AG09319 (cell line): ENCODE results near the gene ADAMTS4.
"Not testable (repeated sequence)": the region's sequence is repeated elsewhere in the genome, so short reads cannot be mapped to it uniquely, and the experiment has no call there.

Experiments
- DNase-seq: peaks from one replicate; pipeline ENCODE4 v3.0.0-alpha.2; 2010; ENCODE audit warnings: low read depth; ENCODE audit errors: extremely low read depth
- TF ChIP-seq, protein P1 (sequence below): IDR thresholded peaks from 2 replicates; pipeline ENCODE4 v1.5.1; 2011; ENCODE audit warnings: low read depth, mild to moderate bottlenecking, inconsistent platforms, low read length, moderate library complexity

ADAMTS4 gene

DNA sequence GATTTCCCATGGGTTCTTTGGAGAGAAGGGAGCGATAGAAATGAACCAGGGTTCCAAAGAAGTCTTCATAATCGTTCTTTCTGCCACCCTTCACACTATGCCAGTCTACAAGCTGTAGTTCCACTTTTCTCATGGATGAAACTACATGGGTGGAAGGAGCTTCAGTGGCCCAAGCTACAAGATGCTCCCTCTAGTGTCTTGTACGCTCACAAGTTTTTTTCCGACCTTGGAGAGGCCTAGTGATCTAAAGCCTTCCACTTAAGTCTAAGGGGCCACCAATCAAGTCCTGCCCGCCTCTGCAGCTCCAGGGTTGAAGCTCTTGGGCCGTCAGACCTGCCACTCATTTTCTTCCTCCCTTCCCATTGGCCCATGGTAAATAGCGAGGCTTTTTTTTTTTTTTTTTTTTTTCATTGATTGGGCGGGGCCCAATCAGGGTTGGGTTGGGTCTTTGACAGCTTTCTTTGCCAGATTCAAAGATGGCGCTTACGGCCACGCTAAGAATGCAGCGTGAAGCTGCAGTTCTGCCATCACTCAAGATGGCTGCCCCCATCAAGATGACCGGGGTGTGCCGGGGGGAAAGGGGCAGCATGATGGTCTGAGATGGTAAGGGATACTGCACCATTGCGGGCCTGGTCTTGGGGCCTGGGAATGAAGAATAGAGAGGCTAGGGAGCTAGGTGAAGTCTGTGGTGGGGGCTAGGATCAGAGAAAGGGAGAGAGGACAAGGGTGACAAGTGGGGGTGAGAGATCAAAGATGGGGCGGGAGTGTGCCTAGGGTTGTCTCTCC lies 26.9 kb upstream of the ADAMTS4 start, which contains the start of gene TOMM40L:
Gene TOMM40L, plus strand, starts transcription at position 527 of the 786 bp plus-strand sequence. CDS start 430 bp downstream, outside the sequence.
- TF ChIP-seq, protein P1, sequence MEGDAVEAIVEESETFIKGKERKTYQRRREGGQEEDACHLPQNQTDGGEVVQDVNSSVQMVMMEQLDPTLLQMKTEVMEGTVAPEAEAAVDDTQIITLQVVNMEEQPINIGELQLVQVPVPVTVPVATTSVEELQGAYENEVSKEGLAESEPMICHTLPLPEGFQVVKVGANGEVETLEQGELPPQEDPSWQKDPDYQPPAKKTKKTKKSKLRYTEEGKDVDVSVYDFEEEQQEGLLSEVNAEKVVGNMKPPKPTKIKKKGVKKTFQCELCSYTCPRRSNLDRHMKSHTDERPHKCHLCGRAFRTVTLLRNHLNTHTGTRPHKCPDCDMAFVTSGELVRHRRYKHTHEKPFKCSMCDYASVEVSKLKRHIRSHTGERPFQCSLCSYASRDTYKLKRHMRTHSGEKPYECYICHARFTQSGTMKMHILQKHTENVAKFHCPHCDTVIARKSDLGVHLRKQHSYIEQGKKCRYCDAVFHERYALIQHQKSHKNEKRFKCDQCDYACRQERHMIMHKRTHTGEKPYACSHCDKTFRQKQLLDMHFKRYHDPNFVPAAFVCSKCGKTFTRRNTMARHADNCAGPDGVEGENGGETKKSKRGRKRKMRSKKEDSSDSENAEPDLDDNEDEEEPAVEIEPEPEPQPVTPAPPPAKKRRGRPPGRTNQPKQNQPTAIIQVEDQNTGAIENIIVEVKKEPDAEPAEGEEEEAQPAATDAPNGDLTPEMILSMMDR: peak; percentile 73
- DNase-seq: peak; percentile 100

DNA sequence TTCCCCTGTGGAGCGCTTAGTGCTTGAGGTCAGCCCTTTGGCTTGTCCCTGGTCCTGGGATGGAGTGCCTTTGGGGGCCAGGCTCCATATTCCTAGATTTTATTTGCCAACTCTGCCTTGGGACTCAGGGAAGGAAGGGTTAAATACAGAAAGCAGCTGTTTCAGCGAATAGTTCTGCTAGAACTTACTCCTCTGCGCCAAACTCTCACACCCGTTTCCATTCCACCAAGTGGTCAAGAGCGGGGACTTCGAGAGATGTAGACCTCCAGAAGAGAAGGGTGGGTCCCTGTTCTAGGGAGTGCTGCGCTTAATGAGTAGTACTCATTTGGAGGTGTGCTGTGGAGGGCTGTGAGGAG lies 26.3 kb upstream of the ADAMTS4 start:
- TF ChIP-seq, protein P1: no peak
- no peak for DNase-seq

DNA sequence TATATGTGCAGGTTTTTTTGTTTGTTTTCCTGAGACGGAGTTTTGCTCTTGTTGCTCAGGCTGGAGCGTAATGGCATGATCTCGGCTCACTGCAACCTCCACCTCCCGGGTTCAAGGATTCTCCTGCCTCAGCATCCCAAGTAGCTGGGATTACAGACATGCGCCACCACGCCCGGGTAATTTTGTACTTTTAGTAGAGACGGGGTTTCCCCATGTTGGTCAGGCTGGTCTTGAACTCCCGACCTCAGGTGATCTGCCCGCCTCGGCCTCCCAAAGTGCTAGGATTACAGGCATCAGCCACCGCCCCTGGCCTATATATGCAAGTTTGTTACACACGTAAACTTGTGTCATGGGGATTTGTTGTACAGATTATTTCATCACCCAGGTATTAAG lies 25.8 kb upstream of the ADAMTS4 start:
- DNase-seq: not testable (repeated sequence)

DNA sequence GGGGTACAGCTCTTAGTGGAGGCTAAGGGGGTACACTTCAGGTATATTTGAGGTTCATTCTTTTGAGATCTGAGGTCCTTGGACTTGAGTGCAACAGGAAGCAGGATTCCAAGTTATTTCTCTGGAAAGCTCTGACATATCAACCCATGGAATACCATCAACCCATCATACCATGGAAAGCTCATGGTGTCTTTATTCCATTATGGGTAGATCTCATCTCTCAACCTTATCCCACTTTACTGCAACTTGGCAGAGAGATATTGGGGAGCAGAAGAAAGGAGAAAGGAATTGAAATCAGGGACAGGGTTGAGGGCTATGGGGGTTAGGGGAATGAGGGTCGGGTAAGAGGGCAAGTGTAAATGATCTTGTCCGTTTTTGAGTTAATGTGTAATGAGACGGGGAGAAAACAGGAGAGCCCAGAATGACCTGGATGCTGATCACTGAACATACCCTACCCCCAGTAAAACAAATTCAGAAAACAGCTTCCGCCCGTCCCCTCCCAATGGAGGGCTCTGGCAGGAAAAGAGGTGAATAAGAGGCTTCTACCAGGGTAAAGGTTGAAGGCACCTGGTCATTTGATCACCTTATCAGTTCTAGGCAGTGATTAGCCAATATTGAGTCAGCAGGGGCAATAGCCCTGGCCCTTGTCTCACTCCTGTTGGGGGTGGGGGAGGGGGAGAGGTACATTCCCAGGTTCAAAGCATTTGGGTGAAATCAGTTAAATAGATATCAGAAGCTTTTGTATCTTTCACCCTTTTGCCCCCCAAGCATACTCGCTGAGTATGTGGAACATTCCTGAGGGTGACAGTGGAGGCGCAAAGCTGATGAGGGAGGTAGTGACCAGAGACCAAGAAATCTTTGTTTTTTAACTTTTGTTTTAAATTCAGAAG lies 25.2 kb upstream of the ADAMTS4 start:
- TF ChIP-seq, protein P1: no peak
- DNase-seq: no peak

DNA sequence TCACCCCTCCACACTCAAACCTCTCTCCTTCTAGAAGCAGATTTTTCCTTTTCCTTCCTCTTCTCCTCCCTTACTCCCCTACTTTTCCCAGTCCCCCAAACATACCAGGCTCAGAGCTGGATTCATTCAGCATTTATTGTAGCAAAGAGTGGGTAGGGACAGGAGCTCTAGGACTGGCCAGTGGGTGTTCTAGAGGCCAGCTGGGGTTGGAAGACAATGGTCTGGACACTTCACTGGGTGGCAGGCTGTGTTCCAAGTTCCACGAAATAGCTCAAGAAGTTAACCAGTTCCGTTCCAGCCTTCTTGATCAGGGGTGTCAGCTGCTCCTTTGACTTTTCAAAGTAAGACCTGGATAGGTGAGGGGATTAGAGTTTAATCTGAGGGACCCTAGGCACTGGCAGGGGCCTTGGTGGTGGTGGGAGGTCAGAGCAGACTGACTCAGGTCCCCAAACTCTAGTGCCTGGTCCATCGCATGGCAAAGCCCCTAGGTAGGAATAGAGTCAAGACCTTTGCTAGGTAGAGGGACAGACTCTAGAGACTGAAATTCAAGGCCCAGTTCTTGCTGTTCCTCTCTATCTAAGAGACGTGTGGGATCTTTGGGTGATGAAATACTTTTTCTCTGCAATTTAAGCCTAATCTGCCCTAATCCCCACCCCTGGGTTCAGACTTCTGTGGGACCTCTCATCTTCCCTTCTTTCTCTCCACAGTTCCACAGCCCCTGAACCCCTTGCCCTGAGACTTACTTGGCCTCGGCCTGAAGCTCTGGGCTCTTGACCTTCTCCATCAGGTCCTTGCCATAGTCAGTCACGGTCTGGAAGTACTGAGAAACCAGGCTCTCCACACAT lies 23.5 kb upstream of the ADAMTS4 start:
- no peak for DNase-seq
- TF ChIP-seq, protein P1: no peak

DNA sequence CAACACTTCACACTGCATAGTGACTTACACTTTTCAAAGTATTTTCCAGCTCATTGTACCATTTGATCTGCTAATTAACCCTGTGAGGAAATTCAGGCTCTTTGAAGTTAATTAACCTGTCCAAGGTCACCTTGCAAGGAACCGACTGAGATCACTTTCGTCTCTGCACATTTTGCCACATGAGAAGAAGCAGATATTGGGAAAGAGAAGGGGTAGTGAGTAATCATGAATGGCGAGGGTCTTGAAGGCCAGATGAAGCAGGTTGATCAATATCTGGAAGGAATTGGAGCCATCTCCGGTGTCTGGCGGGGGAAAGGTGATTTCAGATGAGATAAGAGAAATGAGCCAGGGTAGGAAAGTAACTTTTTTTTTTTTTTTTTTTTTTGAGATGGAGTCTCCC lies 21.1 kb upstream of the ADAMTS4 start:
- no peak for DNase-seq

More for the DNA sequence above, 21.1 kb upstream of the ADAMTS4 start:
- TF ChIP-seq, protein P1: no peak
